NCI-H748 treated with DMSO at 0.1 percent for 48 hours (cell line): ENCODE data around the gene CENPX.

ENCODE experiments used
- DNase-seq: peaks from one replicate; lab custom pipeline; 2025; lab: John Stamatoyannopoulos, UW

Gene CENPX

DNA sequence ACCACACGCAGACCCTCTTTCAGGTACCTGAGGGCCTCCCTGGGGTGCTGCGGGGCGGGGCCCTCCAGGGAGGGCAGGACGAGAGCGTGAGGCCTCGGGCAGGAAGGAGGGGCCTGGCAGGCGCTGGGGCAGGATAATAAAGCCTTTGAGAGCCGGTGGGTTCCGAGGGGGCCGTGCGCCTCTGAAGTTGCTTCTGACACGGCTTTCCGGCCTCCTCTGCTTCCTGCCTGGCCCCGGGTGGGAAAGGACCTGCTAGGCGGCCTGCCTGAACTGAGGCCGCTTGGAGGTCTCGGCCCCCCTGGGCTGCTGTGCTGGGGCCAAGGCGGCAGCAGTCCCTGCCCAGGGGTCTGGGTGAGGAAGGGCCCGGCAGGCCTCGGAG is 10.4 kb downstream of the CENPX start:
- no peak for DNase-seq

DNA sequence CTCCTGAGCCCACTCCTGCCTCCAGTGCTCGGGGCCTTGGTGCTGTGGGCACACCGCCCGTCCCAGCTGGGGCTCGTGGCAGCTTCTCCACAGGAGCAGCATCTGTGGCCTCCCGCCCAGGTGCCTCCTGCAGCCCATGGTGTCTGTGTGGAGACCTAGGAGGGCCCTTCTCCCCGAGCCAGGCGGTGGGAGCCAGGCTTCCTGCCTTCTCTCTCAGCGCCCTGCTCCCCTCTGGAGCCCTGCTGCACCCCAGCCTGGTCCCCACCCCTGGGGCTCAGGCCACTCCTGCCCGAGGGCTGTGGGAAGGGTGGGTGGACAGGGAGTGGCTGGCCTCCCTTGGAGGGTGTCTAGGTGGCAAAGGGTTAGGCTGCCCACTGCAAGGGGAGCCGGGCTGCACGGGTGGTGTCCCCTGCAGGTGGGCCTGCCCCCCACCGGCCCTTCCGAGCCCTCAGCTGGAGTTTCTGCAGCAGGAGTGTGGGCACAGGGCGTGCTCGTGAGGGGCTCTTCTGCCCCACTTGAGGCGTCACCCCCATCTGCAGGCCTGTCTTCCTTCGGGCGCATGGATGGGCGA is 11.0 kb downstream of the CENPX start:
- DNase-seq, result no peak

DNA sequence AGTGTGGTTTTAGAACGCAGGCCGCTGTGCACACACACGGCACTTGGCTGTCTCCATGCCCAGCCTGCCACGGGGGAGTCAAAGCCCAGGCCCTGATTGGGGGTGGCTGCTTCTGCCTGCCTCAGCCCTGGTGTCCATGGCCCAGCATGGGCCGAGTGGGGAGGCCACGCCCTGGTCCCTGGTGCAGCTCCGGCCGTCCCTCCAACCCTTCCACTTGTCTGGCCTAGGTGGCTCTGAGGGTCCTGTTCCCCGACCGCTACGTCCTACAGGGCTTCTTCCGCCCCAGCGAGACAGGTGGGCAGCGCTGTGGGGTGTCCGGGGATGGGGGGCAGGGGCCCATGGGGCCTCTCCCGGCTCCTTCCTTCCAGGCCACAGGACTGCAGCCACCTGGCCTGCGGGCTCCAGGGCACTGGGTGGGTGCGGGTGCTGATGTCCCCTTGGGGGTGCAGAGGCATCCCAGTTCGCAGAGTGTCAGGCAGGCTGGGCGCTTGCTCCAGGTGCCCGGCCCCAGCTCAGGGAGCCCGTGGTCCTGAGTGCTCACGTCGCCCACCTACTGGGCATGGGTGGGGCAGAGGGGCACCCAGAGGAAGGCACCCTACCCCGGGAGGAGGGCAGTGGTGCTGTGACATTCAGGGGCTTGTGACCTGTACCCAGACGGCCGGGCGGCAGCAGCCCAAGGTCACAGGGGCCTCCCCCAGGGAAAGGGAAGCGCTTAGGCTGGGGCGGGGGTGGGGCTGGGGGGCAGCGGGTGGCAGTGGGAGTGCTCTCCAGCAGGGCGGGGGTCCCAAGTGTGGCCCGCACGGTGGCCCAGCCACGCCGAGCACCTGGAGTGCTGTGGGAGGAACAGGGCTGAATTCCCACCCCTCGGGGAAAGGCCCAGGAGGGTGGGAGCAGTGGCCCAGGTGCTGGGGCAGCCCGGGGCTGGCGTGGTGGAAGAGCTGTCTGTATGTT is 11.8 kb downstream of the CENPX start:
- DNase-seq, result no peak

DNA sequence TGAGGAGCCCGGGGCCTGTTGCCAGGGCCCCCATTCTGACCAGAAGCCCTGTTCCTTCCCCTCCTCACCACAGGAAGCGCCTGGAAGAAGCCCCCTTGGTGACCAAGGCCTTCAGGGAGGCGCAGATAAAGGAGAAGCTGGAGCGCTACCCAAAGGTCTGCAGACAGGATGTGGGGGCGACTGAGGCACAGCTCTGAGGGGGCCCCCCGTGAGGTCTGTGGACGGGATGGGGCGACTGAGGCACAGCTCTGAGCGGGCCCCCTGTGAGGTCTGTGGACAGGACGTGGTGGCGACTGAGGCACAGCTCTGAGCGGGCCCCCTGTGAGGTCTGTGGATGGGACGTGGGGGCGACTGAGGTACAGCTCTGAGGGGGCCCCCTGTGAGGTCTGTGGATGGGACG is 13.3 kb downstream of the CENPX start:
- DNase-seq, result no peak

DNA sequence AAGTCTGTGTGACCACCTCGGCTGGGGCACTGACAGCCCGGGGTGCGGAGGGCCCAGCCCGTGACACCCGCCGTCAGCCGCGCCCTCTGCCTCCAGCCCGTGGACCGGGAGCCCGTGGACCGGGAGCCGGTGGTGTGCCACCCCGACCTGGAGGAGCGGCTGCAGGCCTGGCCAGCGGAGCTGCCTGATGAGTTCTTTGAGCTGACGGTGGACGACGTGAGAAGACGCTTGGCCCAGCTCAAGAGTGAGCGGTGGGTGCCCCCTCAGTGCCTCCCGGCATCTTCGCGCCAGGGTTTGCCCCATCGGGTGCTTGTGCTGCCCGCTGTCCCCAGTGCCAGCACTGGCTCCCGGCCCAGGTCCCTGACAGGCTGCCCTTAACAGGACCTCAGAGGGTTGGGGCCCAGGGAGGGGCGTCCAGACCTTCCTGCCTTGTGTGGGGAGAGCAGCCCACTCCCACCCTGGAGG is 13.7 kb downstream of the CENPX start:
- no peak for DNase-seq

DNA sequence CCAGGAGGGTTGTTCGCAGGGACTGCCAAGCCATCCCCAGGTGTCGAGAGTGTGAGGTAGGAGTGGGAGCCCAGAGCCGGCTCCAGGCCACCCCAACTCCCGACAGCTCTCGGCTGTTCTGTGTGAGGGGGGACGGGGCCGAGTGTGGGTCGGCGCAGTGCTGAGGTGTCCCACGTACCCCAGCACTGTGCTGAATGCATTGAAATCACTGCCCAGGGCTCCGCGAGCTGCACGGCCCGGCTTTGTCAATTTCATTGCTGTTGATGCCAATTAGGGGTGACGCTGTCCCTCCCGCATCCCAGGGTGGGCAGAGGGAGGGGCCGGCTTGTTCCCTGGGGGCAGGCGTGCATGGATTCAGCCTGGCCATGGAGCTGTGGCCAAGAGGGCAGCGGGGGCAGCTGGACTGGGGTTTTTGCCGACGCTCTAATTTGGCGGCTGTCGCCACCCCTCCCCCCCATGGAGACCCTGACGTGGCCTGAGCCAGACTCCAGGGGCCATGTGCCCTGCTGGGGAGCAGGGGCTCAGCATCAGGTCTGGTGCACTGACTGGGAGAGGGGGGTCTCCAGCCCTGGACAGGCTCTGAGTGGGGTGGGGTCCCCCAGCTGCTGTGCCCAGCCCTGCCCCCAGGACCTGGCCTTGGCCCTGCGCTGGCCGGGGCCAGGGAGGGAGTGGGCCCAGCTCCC is 14.3 kb downstream of the CENPX start:
- DNase-seq, result no peak

DNA sequence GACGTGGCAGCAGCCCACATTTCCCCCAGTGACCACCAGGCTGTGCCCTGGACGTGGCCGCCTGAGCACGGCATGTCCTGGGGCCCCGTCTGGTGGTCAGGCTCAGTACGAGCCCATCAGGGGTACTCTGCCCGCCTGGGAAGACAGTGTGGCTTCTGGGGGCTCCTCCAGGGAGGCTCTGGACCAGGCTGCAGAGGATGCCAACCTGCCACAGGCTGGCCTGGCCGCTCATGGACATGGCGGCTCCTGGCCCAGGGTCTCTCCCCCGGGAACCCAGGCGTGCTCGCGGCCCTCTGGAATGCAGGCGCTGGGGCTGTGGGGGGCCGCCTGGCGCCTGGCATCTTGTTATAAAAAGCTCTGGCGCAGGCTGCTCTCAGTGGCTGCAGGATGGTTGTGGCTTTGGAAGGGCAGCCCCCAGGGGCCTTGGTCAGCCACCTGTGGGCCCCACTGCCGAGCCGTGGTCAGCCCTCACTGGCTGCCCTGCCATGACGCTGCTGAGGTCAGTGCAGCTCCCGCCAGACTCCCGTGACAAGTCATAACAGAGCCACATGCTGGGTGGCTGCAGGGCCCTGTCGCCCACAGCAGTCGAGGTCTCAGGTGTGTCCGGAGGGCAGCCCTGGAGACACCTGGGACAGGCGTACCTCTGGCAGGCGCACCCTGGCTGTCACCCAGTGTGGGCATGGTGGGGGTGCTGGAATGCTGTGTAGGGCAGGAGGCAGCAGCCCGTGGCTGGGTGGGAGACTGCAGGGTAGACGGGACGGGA is 15.0 kb downstream of the CENPX start:
- no peak for DNase-seq

DNA sequence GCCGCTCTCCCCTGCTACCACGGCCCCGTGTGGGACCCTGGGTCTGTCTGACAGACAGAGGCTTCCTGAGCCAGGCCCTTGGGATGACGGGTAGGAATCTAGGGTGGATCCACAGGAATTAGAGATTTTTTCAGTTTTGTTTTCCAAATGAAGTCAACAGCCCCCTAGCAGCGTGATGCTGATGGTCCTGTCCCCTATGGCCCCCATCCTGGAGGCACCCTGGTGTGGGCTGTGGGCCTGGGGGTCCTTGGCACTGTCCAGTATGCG is 15.5 kb downstream of the CENPX start:
- no peak for DNase-seq

DNA sequence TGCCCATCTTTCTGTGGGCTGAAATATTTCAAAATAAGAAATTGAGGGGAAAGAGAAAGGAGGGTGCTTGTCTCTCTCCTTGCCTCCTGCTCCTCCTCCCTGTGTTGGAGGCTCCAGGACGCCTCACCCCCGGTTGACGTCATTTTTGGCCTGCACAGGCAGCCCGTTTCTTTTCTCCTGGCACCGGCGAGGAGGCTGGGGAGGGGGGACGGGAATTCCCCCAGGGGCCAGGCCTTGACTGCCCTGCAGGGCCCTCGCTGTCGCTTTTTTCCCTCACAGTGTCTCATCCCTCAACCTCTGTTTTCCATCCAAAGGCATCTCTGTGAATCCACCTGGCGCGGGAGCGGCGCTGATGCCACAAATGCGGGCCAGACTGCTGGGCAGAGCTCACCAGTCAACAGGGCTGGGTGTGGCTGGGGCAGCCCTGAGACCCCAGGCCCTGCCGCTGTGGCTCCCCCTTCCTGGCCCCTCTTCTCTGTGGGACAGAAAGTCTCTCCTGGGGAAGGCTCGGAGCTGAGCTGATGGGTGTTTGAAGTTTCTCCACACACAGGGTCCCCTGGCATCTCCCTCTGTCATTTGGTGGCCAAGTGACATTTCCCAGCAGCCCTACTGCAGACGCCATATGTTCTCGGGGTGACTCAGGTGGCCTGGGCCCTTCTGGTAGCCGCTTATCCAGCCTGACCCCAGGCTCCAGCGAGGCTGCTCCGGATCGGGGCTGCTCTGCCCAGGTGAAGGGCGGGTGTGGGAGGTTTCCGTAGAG is 16.0 kb downstream of the CENPX start:
- no peak for DNase-seq

DNA sequence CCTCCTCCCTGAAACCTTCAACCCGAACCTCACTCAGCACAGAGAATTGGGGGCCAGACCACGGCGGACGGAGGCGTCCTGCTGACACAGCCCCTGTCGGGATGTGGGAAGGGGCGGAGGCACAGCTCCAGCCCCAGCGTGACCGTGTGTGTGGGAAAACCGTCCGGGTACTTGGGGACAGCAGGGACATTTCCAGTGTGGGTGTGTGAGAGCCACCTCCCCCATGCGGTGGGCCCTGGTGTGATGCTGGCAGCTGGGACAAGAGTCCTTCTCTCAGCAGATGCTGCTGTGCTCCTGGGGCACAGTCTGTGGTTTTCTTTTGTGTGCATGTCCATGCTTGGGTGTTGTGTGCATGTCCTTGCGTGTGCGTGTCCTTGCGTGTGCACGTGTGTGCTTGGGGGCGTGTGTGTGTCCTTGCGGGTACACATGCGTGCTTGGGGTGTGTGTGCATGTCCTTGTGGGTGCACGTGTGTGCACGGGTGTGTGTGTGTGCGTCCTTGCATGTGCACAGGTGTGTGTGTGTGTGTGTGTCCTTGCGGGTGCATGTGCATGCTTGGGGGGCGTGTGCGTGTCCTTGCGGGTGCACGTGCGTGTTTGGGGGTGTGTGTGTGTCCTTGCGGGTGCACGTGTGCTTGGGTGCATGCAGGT is 16.9 kb downstream of the CENPX start:
- no peak for DNase-seq

DNA sequence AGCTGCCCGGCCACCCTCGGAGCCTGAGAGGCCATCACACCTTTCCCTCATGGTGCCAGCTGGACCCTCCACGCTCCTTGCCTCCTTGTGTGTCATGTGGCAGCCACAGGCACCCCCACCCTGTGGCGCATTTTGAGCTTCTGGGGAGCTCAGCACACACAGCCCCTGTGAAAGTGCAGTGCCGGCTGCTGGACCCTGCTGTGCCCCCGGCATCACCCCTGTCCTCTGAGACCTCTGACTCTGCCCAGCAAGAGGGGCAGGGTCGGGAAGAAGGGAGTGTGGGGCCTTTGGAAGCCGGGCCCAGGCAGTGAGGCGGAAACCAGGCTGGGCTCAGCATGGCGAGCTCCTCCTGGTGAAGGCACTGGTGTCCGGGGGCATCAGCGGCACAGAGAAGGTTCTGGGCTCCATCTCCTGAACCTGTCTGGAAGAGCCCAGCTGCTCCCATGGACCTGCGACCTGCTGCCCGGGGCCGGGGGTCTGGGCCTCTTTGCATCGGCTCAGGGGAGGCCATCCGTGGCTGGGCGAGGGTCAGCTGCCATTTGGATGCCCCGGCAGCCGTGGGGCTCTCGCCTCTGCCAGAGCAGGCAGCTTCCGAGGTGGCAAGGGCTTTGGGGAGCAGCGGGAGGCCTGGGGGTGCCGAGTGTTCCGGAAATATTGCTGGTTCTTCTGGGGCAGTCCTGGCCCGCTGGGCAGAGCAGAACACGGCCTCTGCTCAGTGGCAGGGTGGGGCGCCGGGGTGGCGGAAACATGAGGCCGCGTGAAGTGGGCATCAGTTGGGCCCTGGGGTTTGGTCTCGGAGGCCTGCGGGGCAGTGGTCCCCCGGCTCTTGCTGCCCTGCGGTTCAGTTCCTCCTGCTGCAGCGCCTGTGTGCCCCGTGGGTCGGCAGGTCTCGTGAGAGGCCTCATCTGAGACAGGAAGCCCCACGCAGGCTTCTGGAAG is 17.9 kb downstream of the CENPX start:
- DNase-seq, result no peak

DNA sequence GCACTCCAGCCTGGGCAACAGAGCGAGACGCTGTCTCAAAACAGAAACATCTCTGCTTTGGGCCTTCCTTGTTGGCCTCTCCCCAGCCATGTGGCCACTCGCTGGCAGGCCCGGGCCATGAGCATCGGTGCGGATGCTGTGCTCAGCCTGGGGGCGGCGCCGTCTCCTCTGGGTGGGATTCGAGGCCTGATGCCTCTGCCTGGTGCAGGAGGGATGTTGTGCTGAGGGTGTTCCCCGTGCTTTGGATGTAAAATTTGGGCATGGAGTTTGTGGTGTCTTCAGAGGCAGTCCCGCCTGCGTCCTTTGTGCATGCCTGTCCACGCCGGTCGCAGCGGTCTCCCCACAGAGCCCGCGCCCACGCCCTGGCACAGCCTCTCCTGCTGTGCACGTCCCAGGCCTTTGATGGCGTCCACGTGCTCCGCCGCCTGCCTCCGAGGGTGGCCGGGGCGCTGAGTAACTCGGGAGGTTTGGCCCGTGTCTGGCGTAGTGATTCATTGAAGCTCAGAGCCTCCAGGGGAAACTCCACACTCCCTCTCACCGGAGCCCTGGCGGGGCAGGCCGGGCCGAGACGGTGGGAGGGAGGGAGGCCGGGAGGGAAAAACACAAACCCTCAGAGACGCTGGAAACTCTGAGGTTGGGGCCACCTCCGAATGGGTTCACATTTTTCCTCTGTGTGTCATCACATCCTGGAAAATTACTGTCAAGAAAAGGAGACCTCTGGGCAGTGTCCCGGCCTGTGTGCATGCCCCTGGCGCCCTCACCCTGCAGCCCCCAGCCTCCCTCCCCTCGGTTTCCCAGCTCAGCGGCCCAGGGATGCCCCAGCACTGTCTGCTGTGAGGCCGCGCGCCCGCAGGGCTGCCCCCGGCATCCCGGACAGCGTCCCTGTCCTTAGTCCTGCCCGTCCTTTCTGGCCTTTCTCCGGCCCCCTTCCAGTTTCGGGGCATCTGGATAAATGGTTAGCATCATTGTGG is 19.0 kb downstream of the CENPX start:
- no peak for DNase-seq

DNA sequence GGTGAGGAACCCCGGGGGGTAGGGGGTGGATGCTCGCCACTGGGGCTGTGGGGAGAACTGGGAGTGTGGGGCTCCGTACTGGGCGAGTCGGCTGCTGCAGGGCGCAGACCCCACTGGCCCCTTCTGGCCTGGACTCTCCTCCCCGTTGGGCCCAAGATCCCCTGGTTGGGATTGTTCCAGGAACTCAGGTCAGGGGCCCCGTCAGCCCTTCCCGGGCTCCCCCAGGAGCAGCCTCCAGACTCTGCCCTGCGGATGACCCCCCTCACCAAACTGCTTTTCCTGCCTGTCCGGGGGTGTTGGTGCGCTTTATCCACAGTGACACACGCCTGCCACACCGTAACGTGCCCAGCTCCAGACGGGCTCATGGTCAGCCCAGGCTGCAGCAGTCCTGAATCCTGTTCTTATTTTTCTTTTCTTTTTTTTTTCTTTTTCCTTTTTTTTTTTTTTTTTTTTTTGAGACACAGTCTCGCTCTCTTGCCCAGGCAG is 21.1 kb downstream of the CENPX start:
- DNase-seq, result no peak

DNA sequence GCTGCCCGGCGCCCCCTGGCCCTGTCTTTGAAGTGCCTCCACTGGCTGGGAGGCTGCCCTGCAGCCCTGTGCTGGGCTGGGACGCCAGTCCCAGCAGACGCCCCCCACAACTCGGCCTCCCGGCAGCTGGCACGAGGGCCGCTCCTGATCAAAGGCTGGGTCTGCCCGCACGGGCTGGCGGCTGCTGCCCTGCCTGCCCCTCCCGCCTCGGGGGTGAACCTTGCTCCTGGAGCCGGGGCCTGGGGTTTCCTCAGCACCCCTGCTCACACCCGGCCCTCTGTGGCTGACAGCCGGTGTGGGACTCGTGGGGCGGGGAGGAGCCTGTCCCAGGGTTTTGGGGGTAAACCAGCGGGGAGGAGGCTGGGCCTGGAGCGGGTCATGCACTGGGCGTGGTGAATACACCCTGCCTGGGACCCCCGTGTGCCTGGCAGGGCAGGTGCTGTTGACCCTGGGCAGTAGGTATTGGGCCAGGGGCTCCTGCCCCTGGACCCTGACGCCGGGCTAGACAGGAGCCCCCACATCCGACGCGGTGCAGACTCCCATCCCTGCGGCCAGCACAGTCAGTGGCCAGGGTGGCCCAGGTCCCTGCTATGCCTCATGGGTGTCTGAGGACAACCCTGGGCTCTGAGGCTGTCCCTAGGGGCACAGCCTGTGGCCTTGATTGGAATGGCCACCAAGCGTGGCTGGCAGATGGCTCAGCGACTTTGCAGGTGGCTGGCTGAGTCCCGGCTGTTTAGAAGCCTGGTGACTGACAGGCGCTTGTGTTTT is 21.7 kb downstream of the CENPX start:
- no peak for DNase-seq

DNA sequence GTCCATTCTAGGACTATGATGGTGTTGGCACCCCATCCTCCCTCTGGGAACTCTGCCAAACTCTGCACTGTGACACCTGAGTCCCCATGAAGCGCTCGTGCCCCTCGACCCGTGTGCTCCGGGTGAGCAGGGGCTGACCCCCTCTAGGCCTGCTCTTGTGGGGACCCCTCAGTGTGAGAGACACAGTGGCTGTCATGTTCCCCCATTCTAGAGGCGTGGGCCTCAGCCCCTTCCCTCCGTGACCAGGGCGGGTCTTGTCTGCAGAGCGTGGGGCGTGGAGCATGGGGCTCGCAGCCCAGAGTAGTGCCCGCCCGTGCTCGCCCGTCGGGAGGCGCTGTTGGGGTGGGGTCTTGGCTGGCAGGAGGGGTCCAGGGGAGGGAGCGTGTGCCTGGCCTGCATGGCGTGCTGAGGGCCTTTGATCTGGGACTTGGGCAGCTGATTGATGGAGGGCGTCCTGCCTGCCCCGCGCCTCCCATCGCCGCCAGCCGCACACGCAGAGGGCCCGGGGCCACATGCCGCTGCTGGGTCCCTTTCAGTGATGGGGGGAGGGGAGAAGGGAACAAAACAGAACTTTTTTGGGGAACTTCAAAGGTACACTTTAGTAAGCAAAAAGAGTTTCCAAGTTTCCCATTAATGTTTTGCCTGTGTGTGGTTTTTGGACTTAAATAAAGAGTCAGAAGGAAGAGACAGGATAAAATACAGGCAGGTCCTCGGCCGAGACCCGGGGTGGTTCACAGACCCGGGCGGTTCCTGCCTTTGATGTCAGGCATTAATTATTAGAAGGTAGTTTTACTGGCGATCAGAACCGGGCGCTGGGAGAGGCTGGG is 22.5 kb downstream of the CENPX start:
- no peak for DNase-seq

DNA sequence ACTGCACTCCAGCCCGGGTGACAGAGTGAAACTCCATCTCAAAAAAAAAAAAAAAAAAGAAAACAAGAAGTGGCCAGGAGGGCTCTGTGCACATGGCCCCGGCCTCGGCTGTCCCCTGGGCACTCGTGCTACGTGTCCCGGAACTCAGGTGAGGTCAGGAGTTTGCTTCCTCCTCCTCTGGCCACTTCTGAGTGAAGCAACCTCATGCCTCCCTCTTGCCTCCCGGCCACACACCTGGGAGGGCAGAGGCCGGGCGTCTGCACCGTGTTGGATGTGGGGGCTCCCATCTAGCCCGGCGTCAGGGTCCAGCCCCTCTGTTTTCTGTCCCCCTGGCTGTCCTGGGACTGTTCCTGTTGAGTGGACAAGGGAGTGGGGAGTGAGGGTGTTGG is 23.1 kb downstream of the CENPX start:
- no peak for DNase-seq
